GM19463 (cell line): ENCODE results near the gene CD28.
"Not testable (repeated sequence)": the region's sequence is repeated elsewhere in the genome, so short reads cannot be mapped to it uniquely, and the experiment has no call there.

Experiments
- ATAC-seq: cut with Tn5 transposase; IDR thresholded peaks from one replicate; pipeline ENCODE4 v1.9.1; 2021; ENCODE audit warnings: mild to moderate bottlenecking, moderate library complexity; ENCODE audit not compliant: unreplicated experiment

CD28 gene

GRCh38 chr2:203743441-203743981, 37.1 kb downstream of the CD28 start:
- no peak for ATAC-seq

GRCh38 chr2:203744091-203744490, 37.7 kb downstream of the CD28 start:
- no peak for ATAC-seq

- ATAC-seq, result no peak
Measured at GRCh38 chr2:203745267-203745666, 38.8 kb downstream of the CD28 start.

GRCh38 chr2:203748331-203749126, 42.1 kb downstream of the CD28 start:
- no peak for ATAC-seq

GRCh38 chr2:203750346-203751068, 44.1 kb downstream of the CD28 start:
- ATAC-seq, result no peak

GRCh38 chr2:203751685-203752271, 45.3 kb downstream of the CD28 start:
- ATAC-seq, result no peak

GRCh38 chr2:203756161-203756560, 49.7 kb downstream of the CD28 start:
- ATAC-seq, result no peak

- no peak for ATAC-seq
Measured at GRCh38 chr2:203758841-203759689, 52.6 kb downstream of the CD28 start.

GRCh38 chr2:203759690-203760365, 53.4 kb downstream of the CD28 start:
- ATAC-seq, result no peak

GRCh38 chr2:203761121-203761520, 54.7 kb downstream of the CD28 start:
- ATAC-seq, result no peak

- ATAC-seq, result no peak
Measured at GRCh38 chr2:203763241-203763937, 57.0 kb downstream of the CD28 start.

GRCh38 chr2:203763938-203764664, 57.7 kb downstream of the CD28 start:
- no peak for ATAC-seq

GRCh38 chr2:203772456-203773165, 66.2 kb downstream of the CD28 start:
- ATAC-seq, result no peak

- no peak for ATAC-seq
Measured at GRCh38 chr2:203774760-203775159, 68.3 kb downstream of the CD28 start.

GRCh38 chr2:203775684-203776083, 69.2 kb downstream of the CD28 start:
- ATAC-seq, result no peak

GRCh38 chr2:203777030-203777429, 70.6 kb downstream of the CD28 start:
- ATAC-seq, result no peak

GRCh38 chr2:203779477-203780073, 73.1 kb downstream of the CD28 start:
- ATAC-seq, result not testable (repeated sequence)

GRCh38 chr2:203780231-203780630, 73.8 kb downstream of the CD28 start:
- ATAC-seq, result no peak
